Trophoblast cell (in vitro differentiated cells and primary cell): ENCODE results near the gene BACE2.
"Not testable (repeated sequence)": the region's sequence is repeated elsewhere in the genome, so short reads cannot be mapped to it uniquely, and the experiment has no call there.

Experiments
- DNase-seq, 2 donors: peaks; one replicate each; pipeline ENCODE4 v3.0.0-alpha.2; 2016
- H2AFZ ChIP-seq: 2 replicates; pipeline ENCODE4 v1.6.1; 2013; ENCODE audit warnings: low read length, moderate library complexity, mild to moderate bottlenecking; ENCODE audit not compliant: insufficient read depth, poor library complexity
- H2AK5ac ChIP-seq: 2 replicates; pipeline ENCODE4 v1.6.1; 2013; ENCODE audit warnings: mild to moderate bottlenecking, low read length
- H2BK120ac ChIP-seq: 2 replicates; pipeline ENCODE4 v1.6.1; 2013; ENCODE audit warnings: low read length, mild to moderate bottlenecking, moderate library complexity; ENCODE audit not compliant: insufficient read depth, poor library complexity
- H2BK12ac ChIP-seq: 2 replicates; pipeline ENCODE4 v1.6.1; 2013; ENCODE audit warnings: mild to moderate bottlenecking, low read length, moderate library complexity
- H2BK5ac ChIP-seq: 2 replicates; pipeline ENCODE4 v1.6.1; 2013; ENCODE audit warnings: low read length, low read depth, moderate library complexity, mild to moderate bottlenecking; ENCODE audit not compliant: poor library complexity
- H3K14ac ChIP-seq: 2 replicates; pipeline ENCODE4 v1.6.1; 2013; ENCODE audit warnings: mild to moderate bottlenecking, low read length
- H3K18ac ChIP-seq: 2 replicates; pipeline ENCODE4 v1.6.1; 2013; ENCODE audit warnings: mild to moderate bottlenecking, low read length
- H3K23ac ChIP-seq: 2 replicates; pipeline ENCODE4 v1.6.1; 2013; ENCODE audit warnings: low read length
- H3K27ac ChIP-seq: 2 replicates; pipeline ENCODE4 v1.5.1; 2013; ENCODE audit warnings: low read depth, mild to moderate bottlenecking, inconsistent platforms, low read length, moderate library complexity
- H3K27me3 ChIP-seq: 2 replicates; pipeline ENCODE4 v1.6.1; 2013; ENCODE audit warnings: inconsistent platforms, mild to moderate bottlenecking, low read length, moderate library complexity; ENCODE audit not compliant: insufficient read depth
- H3K36me3 ChIP-seq, 2 experiments: 1 replicate in 1 of 2; 2 replicates in 1 of 2; pipeline ENCODE4 v1.6.1; 2013; ENCODE audit warnings: low read length in 2 of 2, mild to moderate bottlenecking in 2 of 2, moderate library complexity in 1 of 2; ENCODE audit not compliant: insufficient read depth in 2 of 2, control insufficient read depth in 1 of 2
- H3K4ac ChIP-seq: 2 replicates; pipeline ENCODE4 v1.6.1; 2013; ENCODE audit warnings: low read depth, mild to moderate bottlenecking, low read length, moderate library complexity
- H3K4me1 ChIP-seq, 2 experiments: 1 replicate in 1 of 2; 2 replicates in 1 of 2; pipeline ENCODE4 v1.6.1; 2013; ENCODE audit warnings: low read length in 2 of 2, mild to moderate bottlenecking in 2 of 2, moderate library complexity in 1 of 2; ENCODE audit not compliant: insufficient read depth in 2 of 2, control insufficient read depth in 1 of 2
- H3K4me2 ChIP-seq: 2 replicates; pipeline ENCODE4 v1.6.1; 2013; ENCODE audit warnings: inconsistent platforms, mild to moderate bottlenecking, low read length, moderate library complexity
- H3K4me3 ChIP-seq: 2 replicates; pipeline ENCODE4 v1.5.1; 2013; ENCODE audit warnings: mild to moderate bottlenecking, low read depth, low read length, inconsistent platforms
- H3K79me1 ChIP-seq: one replicate; pipeline ENCODE4 v1.6.1; 2013; ENCODE audit warnings: low read length
- H3K79me2 ChIP-seq: 2 replicates; pipeline ENCODE4 v1.6.1; 2013; ENCODE audit warnings: low read length, mild to moderate bottlenecking; ENCODE audit not compliant: control insufficient read depth, insufficient read depth, poor library complexity
- H3K9ac ChIP-seq: 2 replicates; pipeline ENCODE4 v1.6.1; 2013; ENCODE audit warnings: mild to moderate bottlenecking, low read length
- H3K9me3 ChIP-seq: 2 replicates; pipeline ENCODE4 v1.6.1; 2013; ENCODE audit warnings: low read depth, mild to moderate bottlenecking, control low read depth, inconsistent platforms, low read length; ENCODE audit not compliant: insufficient read depth
- H4K12ac ChIP-seq: 2 replicates; pipeline ENCODE4 v1.6.1; 2013; ENCODE audit warnings: low read depth, mild to moderate bottlenecking, low read length, moderate library complexity
- H4K8ac ChIP-seq: 2 replicates; pipeline ENCODE4 v1.6.1; 2013; ENCODE audit warnings: low read depth, mild to moderate bottlenecking, low read length, moderate library complexity
- H4K91ac ChIP-seq: one replicate; pipeline ENCODE4 v1.6.1; 2013; ENCODE audit warnings: low read depth, mild to moderate bottlenecking, low read length, moderate library complexity
- WGBS: extraction: QIAGEN DNeasy Blood & Tissue Kit; methylation state at CpG from one replicate; pipeline ENCODE4 v1.1.7; 2013; ENCODE audit warnings: missing lambda C conversion rate; ENCODE audit not compliant: insufficient read length, insufficient coverage; ENCODE audit errors: extremely low coverage; 5-methylcytosine and 5-hydroxymethylcytosine counted together

The BACE2 gene

DNA sequence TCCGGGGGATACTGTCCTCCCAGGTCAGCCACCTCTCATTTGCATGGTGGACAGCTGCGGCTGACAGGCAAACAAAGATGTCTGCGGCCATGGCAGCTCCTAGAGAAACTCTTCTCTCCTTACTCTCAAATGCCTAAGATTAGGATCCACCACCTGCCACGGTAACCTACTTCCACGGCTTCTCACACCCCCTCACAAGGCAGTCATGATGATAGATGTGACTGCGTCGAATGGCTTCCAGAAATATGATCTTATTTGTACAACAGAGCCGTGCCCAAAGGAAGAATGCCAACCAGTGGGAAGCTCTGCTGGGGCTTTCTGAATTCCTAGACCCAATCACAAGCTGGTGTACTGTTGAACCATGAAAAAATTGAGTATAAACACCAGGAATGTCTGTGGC lies 73.4 kb downstream of the BACE2 start:
- H2BK120ac ChIP-seq, result no peak overlapping the region
- no peak overlapping the region for H4K12ac ChIP-seq
- H3K79me2 ChIP-seq, result no peaks in the 10 kb centered on the region
- H2BK5ac ChIP-seq, result no peak overlapping the region
- H3K14ac ChIP-seq, result no peak overlapping the region
- H3K4ac ChIP-seq, result no peak overlapping the region
- peaks cover 2% of the 10 kb centered on the region for H3K9me3 ChIP-seq
- H3K4me2 ChIP-seq, result no peak overlapping the region
- H2AK5ac ChIP-seq, result no peak overlapping the region
- no peak overlapping the region for H4K91ac ChIP-seq
- no peak overlapping the region for H2AFZ ChIP-seq
- H3K4me1 ChIP-seq, result no peaks in the 10 kb centered on the region
- DNase-seq, result no peak
- no peak overlapping the region for H3K18ac ChIP-seq
- H3K23ac ChIP-seq, result no peak overlapping the region
- H2BK12ac ChIP-seq, result no peak overlapping the region
- no CpG with 5 or more reads among the region's 8 CpGs for WGBS
- H3K4me3 ChIP-seq, result no peak overlapping the region
- H3K79me1 ChIP-seq, result no peaks in the 10 kb centered on the region
- H3K27ac ChIP-seq, result no peak overlapping the region
- H3K36me3 ChIP-seq, result no peaks in the 10 kb centered on the region
- H3K27me3 ChIP-seq, result no peaks in the 10 kb centered on the region
- H3K9ac ChIP-seq, result no peak overlapping the region
- H4K8ac ChIP-seq, result no peak overlapping the region

DNA sequence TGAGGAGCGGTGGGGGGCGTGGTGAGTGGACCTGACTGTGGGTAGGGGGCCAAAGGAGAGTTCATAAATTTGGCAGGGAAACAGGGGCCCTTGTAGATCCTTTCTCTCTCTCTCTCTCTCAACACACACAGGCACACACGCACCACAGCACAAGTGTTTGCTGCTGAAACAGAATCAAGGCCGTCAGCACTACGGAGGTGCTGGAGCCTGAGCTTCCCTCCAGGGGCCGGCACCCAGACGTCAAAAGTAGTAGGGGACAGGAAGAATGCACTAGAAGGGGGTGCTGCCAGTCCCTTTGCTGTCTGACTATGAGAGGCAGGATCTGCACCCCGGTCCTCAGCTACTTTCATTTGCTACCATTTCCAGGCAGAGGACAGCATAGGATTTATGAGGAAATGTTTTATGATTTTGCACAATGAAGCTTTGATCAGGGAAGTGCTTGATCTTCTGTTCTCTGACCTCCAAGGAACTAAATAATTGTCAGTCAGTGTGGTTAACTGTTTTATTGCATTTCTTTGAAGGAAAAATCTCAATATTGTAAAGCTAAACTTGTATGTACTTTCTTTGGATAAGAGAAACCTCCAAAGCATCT lies 74.4 kb downstream of the BACE2 start:
- no peak overlapping the region for H3K4ac ChIP-seq
- no peak overlapping the region for H4K12ac ChIP-seq
- H4K91ac ChIP-seq, result no peak overlapping the region
- no peak overlapping the region for H3K23ac ChIP-seq
- H3K18ac ChIP-seq, result no peak overlapping the region
- H2AK5ac ChIP-seq, result no peak overlapping the region
- H4K8ac ChIP-seq, result no peak overlapping the region
- H3K4me1 ChIP-seq, result no peaks in the 10 kb centered on the region
- no peaks in the 10 kb centered on the region for H3K79me2 ChIP-seq
- no peaks in the 10 kb centered on the region for H3K79me1 ChIP-seq
- no peak overlapping the region for H2BK5ac ChIP-seq
- H2BK120ac ChIP-seq, result no peak overlapping the region
- H3K9me3 ChIP-seq, result peaks cover 2% of the 10 kb centered on the region
- H3K36me3 ChIP-seq, result no peaks in the 10 kb centered on the region
- no peak for DNase-seq
- H3K4me3 ChIP-seq, result no peak overlapping the region
- WGBS, result no CpG with 5 or more reads among the region's 8 CpGs
- no peak overlapping the region for H3K4me2 ChIP-seq
- no peak overlapping the region for H3K9ac ChIP-seq
- no peak overlapping the region for H2AFZ ChIP-seq
- H2BK12ac ChIP-seq, result no peak overlapping the region
- H3K14ac ChIP-seq, result no peak overlapping the region
- H3K27ac ChIP-seq, result no peak overlapping the region
- H3K27me3 ChIP-seq, result no peaks in the 10 kb centered on the region

DNA sequence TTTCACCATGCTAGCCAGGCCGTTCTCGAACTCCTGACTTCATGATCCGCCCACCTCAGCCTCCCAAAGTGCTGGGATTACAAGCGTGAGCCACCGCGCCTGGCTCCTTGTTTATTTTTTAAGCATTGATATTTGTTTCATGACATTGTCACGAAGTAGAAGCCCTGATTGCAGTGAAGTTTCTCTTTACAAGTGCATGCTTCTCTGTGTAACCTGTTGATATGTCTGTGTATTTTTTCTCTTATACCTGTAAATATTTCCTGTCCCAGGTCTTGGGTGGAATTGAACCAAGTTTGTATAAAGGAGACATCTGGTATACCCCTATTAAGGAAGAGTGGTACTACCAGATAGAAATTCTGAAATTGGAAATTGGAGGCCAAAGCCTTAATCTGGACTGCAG lies 75.1 kb downstream of the BACE2 start:
- Histone ChIP-seq H3K4me3 (no peak overlapping the region), H3K4me1 (no peaks in the 10 kb centered on the region), H3K79me1 (no peaks in the 10 kb centered on the region), H2AK5ac (no peak overlapping the region), H3K9me3 (peaks cover 2% of the 10 kb centered on the region), H2BK120ac (no peak overlapping the region), H4K8ac (no peak overlapping the region), H3K4ac (no peak overlapping the region), H3K36me3 (no peaks in the 10 kb centered on the region), H3K27me3 (no peaks in the 10 kb centered on the region), H3K4me2 (no peak overlapping the region), H4K91ac (no peak overlapping the region), H2BK12ac (no peak overlapping the region), H3K23ac (no peak overlapping the region), H3K27ac (no peak overlapping the region), H3K79me2 (no peaks in the 10 kb centered on the region), H2BK5ac (no peak overlapping the region), H3K18ac (no peak overlapping the region), H3K9ac (no peak overlapping the region), H4K12ac (no peak overlapping the region), H2AFZ (no peak overlapping the region), H3K14ac (no peak overlapping the region)
- no CpG with 5 or more reads among the region's 7 CpGs for WGBS
- DNase-seq, result no peak

DNA sequence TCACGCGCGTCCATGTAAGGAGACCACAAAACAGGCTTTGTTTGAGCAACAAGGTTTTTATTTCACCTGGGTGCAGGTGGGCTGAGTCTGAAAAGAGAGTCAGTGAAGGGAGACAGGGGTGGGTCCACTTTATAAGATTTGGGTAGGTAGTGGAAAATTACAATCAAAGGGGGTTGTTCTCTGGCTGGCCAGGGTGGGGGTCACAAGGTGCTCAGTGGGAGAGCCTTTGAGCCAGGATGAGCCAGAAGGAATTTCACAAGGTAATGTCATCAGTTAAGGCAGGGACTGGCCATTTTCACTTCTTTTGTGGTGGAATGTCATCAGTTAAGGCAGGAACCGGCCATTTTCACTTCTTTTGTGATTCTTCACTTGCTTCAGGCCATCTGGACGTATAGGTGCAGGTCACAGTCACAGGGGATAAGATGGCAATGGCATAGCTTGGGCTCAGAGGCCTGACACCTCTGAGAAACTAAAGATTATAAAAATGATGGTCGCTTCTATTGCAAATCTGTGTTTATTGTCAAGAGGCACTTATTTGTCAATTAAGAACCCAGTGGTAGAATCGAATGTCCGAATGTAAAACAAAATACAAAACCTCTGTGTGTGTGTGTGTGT lies 76.4 kb downstream of the BACE2 start:
- not testable (repeated sequence) for H3K4me3 ChIP-seq, H2AFZ ChIP-seq, H3K18ac ChIP-seq, H3K9ac ChIP-seq, H3K27ac ChIP-seq, H3K36me3 ChIP-seq, DNase-seq, H4K8ac ChIP-seq, H4K91ac ChIP-seq, H3K79me2 ChIP-seq, H2BK12ac ChIP-seq, H2BK120ac ChIP-seq, H3K4me2 ChIP-seq, H3K79me1 ChIP-seq, H4K12ac ChIP-seq, H3K14ac ChIP-seq, H3K9me3 ChIP-seq, H2AK5ac ChIP-seq, H3K4ac ChIP-seq, H3K4me1 ChIP-seq, H2BK5ac ChIP-seq, H3K23ac ChIP-seq, H3K27me3 ChIP-seq
- WGBS, result no CpG with 5 or more reads among the region's 8 CpGs
